Measurements from ENCODE around the gene KIF26A. TPM values are rescaled to one million over a fixed set of nuclear protein-coding genes. Genes with fewer than 3 reads are reported as not detected.

Gene KIF26A
- total and polyA plus RNA-seq, 7 donors, result 0.99 to 3.2 (median 1.8) TPM

- no peaks in the 10 kb centered on the region for H3K9me3 ChIP-seq
- no peak for TF ChIP-seq CTCF (IDR thresholded peaks at IDR 0.05)
- H3K27me3 ChIP-seq (ENCODE audit: insufficient read depth in 3 of 3, low read length in 2 of 3), result peaks cover 0 to 67% (median 25%) of the 10 kb centered on the region in 3 donors
- intact Hi-C loops (cut with DNase I), result no loop called here
- ATAC-seq (no peak), DNase-seq (peak; percentile 6 to 30)
- WGBS, 3 donors, result 60 to 78% (median 62%) methylated on average over 22 to 26 of the region's 26 CpGs
- H3K4me3 ChIP-seq, result no peak overlapping the region
- no peaks in the 10 kb centered on the region for H3K36me3 ChIP-seq (ENCODE audit: insufficient read depth in 1 of 2, low read depth in 1 of 2)
- H3K27ac ChIP-seq, result no peak overlapping the region
- no peaks in the 10 kb centered on the region for H3K4me1 ChIP-seq
Observed at GRCh38 chr14:104114421-104115130, 23.8 kb upstream of the KIF26A start.

DNA sequence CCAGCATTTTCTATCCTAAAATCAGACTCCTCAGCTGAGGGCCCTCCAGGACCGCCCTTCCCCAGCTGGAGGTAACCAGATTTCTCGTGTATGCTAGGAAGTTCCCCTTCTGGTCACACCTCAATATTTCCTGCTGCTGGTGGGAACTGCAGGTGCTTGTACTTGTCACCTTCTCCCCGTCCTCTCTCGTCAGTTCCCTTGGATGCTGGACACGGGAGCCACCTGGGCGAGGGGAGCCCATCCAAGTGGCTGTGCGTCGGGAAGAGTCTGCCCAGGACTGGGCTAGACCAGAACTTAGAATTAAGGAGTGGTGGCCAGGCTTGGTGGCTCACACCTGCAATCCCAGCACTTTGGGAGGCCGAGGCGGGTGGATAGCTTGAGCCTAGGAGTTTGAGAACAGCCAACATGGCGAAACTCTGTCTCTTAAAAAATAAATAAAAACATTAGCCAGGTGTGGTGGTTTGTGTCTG is 23.2 kb upstream of the KIF26A start:
- Histone ChIP-seq H3K36me3 (ENCODE audit: insufficient read depth in 1 of 2, low read depth in 1 of 2) (no peaks in the 10 kb centered on the region), H3K4me1 (no peaks in the 10 kb centered on the region), H3K27me3 (ENCODE audit: insufficient read depth in 3 of 3, low read length in 2 of 3) (peaks cover 0 to 73% (median 27%) of the 10 kb centered on the region in 3 donors), H3K27ac (no peak overlapping the region), H3K4me3 (no peak overlapping the region), H3K9me3 (no peaks in the 10 kb centered on the region)
- no peak for TF ChIP-seq CTCF (IDR thresholded peaks at IDR 0.05)
- 67 to 70% (median 69%) methylated on average over 11 of the region's 11 CpGs for WGBS, 3 donors
- ATAC-seq (no peak), DNase-seq (no peak)
- intact Hi-C loops (cut with DNase I), result no loop called here

- peaks cover 0 to 79% (median 32%) of the 10 kb centered on the region in 3 donors for H3K27me3 ChIP-seq (ENCODE audit: insufficient read depth in 3 of 3, low read length in 2 of 3)
- TF ChIP-seq CTCF (IDR thresholded peaks at IDR 0.05), result no peak
- H3K36me3 ChIP-seq (ENCODE audit: insufficient read depth in 1 of 2, low read depth in 1 of 2), result no peaks in the 10 kb centered on the region
- H3K27ac ChIP-seq, result no peak overlapping the region
- no peaks in the 10 kb centered on the region for H3K9me3 ChIP-seq
- WGBS, 3 donors, result 72 to 85% (median 82%) methylated on average over 9 of the region's 9 CpGs
- ATAC-seq (no peak), DNase-seq (no peak)
- intact Hi-C loops (cut with DNase I), result no loop called here
- no peaks in the 10 kb centered on the region for H3K4me1 ChIP-seq
- H3K4me3 ChIP-seq, result no peak overlapping the region
Observed at GRCh38 chr14:104115691-104116287, 22.6 kb upstream of the KIF26A start.

DNA sequence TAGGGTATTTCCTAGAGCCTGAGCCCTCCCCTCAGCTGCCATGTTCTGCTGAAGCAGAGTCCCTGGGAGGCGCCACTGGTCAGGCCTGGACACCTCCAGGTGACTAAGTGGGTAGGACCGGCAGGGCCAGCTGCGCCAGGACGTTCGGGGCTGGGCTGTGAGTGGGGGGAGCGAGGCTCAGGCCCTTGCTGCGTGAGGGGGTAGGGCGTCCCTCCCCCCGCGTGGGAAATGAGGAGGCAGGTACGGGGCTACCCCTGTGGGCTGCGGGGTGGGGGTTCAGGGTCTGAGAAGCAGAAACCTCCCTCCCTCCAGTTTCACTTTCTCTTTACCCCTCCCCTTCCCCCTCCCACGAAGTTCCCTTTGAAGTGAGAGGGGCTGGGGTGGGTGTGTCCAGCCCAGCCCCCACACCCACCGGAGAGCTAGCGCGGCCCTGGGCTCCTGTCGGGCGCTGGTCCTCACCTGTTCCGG is 22.1 kb upstream of the KIF26A start:
- Histone ChIP-seq H3K36me3 (ENCODE audit: insufficient read depth in 1 of 2, low read depth in 1 of 2) (no peaks in the 10 kb centered on the region), H3K9me3 (no peaks in the 10 kb centered on the region), H3K4me1 (no peaks in the 10 kb centered on the region), H3K27ac (no peak overlapping the region), H3K4me3 (peak overlapping the region; percentile 55), H3K27me3 (ENCODE audit: insufficient read depth in 3 of 3, low read length in 2 of 3) (peaks cover 0 to 84% (median 36%) of the 10 kb centered on the region in 3 donors)
- intact Hi-C loops (cut with DNase I), result no loop called here
- ATAC-seq, result no peak
- no peak for TF ChIP-seq CTCF (IDR thresholded peaks at IDR 0.05)
- peak; percentile 9 to 49 for DNase-seq
- 11 to 16% (median 14%) methylated on average over 14 to 19 of the region's 19 CpGs for WGBS, 3 donors

Measured in psoas muscle (tissue), 8 donors.